ENCODE measurements around the gene C17orf75.

C17orf75 gene

DNA sequence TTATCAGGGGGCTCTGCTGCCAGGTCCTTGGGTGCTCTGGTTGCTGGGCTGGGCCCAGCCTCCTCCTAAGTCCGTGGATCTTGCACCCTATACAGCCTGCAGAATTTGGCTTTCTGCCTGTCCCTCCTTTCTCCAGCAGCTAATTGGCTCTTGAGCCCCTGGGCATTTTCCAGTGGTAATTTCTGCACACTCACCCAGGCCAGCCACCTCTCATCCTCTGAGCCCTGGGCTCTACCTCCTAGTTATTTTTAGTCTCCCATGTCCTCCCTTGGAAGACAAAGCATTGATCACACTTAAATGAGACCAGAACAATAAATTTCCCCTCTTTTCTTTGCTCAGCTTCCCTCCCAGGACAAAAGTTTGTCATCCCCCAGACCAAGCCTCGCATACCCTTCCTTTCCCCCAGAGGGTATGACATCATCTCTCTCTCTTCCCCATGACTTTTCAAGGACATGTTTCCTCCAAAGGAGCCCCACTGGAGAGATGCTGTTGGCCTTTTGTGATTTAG is 38.1 kb downstream of the C17orf75 start:
- no peak for DNase-seq (ENCODE audit: low spot score)

- DNase-seq (ENCODE audit: low spot score) = no peak
Measured at GRCh38 chr17:32302860-32303649, 38.9 kb downstream of the C17orf75 start.

DNA sequence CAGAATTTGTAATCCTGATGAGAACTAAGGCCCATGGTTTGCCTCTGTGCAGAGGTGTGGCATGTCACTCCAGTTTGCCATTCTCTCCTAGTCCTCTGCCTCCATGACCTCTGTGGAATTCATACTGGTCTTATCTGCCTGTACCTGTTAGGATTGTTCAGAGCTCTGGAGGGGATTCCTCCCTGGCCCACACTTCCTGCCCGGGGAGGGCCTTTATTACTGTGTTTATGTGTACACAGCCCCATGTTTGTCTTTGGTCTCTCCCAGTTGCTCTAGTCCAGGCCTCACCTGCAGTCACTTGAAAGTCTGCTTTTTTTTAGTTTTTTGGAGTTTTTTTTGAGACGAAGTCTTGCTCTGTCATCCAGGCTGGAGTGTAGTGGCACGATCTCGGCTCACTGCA is 39.9 kb downstream of the C17orf75 start:
- no peak for DNase-seq (ENCODE audit: low spot score)

DNA sequence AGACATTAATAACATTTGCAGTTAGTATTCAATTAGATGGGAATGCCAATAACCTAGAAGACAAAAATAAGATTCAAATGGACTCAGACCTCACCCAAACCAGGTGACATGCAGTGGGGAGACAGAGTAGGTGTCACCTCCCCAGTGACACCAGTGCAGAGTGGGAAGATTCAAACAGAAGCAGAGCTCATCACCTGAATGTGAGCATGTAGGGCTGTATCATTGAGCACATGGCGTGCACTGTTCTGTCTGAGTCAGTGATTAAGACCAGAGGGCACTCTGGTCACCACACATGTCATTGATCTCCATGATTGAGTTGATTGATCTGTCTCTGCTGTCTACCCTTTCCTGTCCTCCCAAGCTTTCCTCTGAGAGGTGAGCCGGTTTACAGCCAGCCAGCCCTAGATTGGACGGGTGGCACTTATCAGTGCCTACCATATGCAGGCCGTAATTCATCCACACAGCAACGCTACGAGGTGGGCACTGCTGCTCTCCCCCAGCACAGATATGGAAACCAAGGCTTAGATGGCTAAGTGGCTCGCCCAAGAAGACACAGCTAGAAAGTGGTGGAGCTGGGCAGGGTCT is 42.3 kb downstream of the C17orf75 start:
- no peak for DNase-seq (ENCODE audit: low spot score)

- DNase-seq (ENCODE audit: low spot score) = no peak
Measured at GRCh38 chr17:32298721-32299579, 43.0 kb downstream of the C17orf75 start.

- no peak for DNase-seq (ENCODE audit: low spot score)
Measured at GRCh38 chr17:32298298-32298697, 43.7 kb downstream of the C17orf75 start.

GRCh38 chr17:32297860-32298259 is 44.1 kb downstream of the C17orf75 start:
- DNase-seq (ENCODE audit: low spot score) = no peak

DNA sequence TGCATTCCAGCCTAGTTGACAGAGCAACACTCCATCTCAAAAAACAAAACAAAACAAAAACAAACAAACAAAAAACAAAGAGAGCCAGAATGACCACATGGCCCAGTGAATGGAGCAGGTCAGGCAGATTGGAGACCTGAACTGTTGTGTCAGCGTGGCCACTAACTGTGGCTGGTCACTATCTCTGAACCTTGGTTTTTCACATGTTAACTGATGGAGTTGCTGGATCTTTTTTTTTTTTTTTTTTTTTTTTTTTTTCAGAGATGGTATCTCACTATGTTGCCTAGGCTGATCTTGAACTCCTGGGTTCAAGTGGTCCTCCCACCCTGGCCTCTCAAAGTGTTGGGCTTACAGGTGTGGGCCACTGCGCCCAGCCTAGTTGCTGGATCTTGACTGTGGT is 44.5 kb downstream of the C17orf75 start:
- no peak for DNase-seq (ENCODE audit: low spot score)

DNA sequence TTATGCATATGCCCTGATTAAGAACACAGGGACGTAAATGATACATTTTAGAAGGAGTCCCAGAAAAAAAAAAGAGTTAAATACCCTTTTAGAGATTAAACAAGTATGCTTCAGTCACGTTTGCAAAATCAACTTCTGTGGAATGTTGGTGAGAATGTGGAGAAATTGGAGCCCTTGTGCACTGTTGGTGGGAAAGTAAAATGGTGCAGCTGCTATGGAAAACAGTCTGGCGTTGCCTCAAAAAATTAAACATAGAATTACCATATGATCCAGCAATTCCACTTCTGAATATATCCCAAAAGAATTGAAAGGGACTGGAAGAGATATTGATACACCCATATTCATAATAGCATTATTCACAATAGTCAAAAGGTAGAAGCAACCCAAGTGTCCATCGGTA is 49.9 kb downstream of the C17orf75 start:
- no peak for DNase-seq (ENCODE audit: low spot score)

GRCh38 chr17:32289471-32290070 is 52.4 kb downstream of the C17orf75 start:
- DNase-seq (ENCODE audit: low spot score) = no peak

- DNase-seq (ENCODE audit: low spot score) = no peak
Measured at GRCh38 chr17:32288615-32289014, 53.4 kb downstream of the C17orf75 start.

DNA sequence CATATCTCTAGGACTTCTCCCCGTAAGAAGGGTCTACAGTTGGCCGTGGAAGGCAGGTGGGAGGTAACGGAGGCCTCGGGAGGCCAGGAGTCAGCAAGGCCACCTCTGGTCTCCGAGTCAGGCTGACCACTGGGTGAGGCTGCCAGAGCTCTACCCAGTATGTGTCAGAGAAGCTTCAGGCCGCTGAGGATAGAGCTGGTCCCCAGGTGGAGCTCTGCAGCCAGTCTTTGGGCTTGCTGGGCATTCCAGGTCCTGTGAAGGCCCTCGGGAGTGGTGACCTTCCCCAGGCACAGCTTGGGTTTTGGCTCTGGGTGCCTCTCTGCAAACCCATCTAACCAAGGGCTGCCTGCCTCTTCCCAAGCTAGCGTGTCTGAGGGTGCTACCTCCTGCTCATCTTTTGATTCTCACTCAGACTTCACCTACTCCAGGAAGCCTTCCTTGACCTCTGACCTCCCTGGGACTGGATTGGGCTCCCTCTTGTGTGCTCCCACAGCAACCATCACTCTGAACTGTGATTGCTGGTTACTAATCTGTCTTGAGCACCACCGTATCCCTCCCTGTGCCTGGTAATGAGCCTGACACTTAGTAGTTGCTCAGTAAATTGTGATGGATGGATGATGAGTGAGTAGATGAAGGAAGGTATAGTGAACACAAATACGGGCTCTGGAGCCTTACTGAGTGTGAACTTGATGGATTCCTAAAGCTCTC is 54.0 kb downstream of the C17orf75 start:
- no peak for DNase-seq (ENCODE audit: low spot score)

- no peak for DNase-seq (ENCODE audit: low spot score)
Measured at GRCh38 chr17:32286518-32286900, 55.5 kb downstream of the C17orf75 start.

DNA sequence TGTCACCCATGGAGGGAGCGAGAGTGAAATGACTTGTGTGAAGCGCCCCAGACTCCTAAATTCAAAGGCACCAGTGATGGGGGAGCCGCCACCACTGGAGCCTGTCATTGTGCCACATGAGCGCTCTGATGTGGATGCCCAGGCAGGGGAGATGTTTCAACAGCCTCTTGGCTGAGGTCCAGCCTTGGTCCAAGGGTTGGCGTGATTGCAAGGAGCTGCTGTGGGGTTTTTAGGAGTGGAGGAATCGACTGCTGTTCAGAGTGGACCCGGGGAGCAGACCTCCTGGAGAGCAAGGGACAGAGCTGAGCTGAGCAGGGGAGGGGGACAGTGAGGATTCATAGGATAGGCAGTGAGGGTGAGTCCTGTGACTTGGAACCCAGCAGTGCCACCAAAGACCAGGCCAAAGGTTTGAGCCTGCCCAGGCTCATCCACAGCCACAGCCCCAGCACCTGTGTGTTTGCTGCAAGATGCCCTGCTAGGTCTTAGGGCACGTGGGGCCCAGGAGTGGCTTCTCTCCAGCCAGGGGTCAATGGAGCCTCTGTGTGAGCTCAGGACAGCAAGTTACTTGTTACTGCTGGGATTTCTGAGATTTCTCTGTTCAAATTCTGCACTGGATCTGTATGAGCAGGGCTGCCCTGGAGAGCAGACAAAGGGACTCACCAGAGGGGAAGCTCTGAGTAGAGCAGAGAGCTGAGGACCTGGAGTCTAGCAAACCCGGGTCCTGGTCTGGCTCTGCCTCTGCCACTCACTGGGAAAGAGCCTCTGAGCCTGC is 56.0 kb downstream of the C17orf75 start:
- DNase-seq (ENCODE audit: low spot score) = peak; percentile 14

GRCh38 chr17:32285306-32285705 is 56.7 kb downstream of the C17orf75 start:
- DNase-seq (ENCODE audit: low spot score) = no peak

DNA sequence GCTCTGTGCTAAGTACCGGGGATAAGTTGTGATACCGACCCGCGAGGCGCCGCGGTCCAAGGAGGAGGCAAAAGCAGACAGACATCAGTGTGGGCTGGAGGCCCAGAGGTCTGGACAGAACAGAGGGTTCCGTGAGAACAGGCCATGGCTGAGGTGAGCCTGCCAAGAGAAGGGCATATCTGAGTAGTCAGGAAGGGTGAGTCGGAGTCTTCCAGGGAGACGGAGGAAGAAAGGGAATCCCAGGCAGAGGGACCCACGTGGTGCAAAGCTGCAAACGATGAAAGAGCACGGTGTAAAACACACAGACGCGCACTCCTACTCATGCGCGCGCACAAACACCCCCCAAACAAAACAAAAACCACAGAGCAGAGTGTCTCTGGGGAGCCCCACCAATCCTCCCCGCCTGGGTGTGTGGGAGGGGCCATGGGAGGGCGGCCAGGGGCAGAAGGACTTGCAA is 58.2 kb downstream of the C17orf75 start:
- peak; percentile 47 for DNase-seq (ENCODE audit: low spot score)

DNA sequence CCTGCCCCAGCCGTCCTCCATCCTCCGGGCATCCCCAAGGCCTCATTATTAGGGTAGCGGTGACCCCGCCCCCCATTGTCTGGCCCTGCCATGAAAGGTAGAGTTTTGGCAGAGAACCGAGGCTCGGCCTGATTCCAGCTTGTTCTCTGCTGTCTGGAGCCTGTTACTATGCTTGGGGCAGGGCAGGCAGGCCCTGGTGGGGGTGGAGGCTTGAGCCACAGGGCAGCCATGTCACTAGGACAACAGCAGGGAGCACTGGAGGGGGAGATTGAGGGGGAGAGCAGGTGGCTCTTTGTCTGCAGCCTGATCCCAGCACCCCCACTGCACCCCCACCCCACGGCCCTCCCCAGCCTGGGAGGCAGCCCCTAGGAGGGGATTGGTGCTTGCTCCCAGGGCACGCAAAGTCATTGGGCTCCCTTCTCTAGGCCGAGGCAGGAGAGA is 60.9 kb downstream of the C17orf75 start:
- DNase-seq (ENCODE audit: low spot score) = no peak

- DNase-seq (ENCODE audit: low spot score) = no peak
Measured at GRCh38 chr17:32279891-32280716, 61.9 kb downstream of the C17orf75 start.

- no peak for DNase-seq (ENCODE audit: low spot score)
Measured at GRCh38 chr17:32278815-32279214, 63.2 kb downstream of the C17orf75 start.

Data from kidney tubule cell (primary cell).